Stimulated activated CD8-positive, alpha-beta memory T cell treated with anti-CD3 and anti-CD28 coated beads, Interleukin-4, amount 100 ng/mL, for 48 hours (primary cell): ENCODE measurements around the gene PRPH2.
"Not testable (repeated sequence)": the region's sequence is repeated elsewhere in the genome, so short reads cannot be mapped to it uniquely, and the experiment has no call there.

Experiments
- DNase-seq: peaks from one replicate; pipeline ENCODE4 v3.0.0-alpha.2; 2020

Gene PRPH2

GRCh38 chr6:42696526-42697267 lies 25.7 kb downstream of the PRPH2 start:
- DNase-seq, result no peak

- no peak for DNase-seq
Observed at GRCh38 chr6:42694586-42694985, 27.8 kb downstream of the PRPH2 start.

GRCh38 chr6:42693725-42694323 lies 28.6 kb downstream of the PRPH2 start:
- no peak for DNase-seq

- peak; percentile 37 for DNase-seq
Observed at GRCh38 chr6:42692137-42692911, 30.1 kb downstream of the PRPH2 start.

- no peak for DNase-seq
Observed at GRCh38 chr6:42690872-42691271, 31.5 kb downstream of the PRPH2 start.

- no peak for DNase-seq
Observed at GRCh38 chr6:42690151-42690702, 32.2 kb downstream of the PRPH2 start.

- no peak for DNase-seq
Observed at GRCh38 chr6:42689371-42689770, 33.0 kb downstream of the PRPH2 start.

GRCh38 chr6:42688281-42688680 lies 34.1 kb downstream of the PRPH2 start:
- DNase-seq, result no peak

GRCh38 chr6:42679358-42679757 lies 43.0 kb downstream of the PRPH2 start:
- DNase-seq, result no peak

GRCh38 chr6:42674780-42675179 lies 47.6 kb downstream of the PRPH2 start:
- DNase-seq, result no peak

GRCh38 chr6:42674368-42674767 lies 48.0 kb downstream of the PRPH2 start:
- DNase-seq, result not testable (repeated sequence)

GRCh38 chr6:42664718-42665117 lies 57.7 kb downstream of the PRPH2 start:
- no peak for DNase-seq

GRCh38 chr6:42661540-42662153 lies 60.8 kb downstream of the PRPH2 start:
- peak; percentile 90 for DNase-seq

- no peak for DNase-seq
Observed at GRCh38 chr6:42659806-42660205, 62.6 kb downstream of the PRPH2 start.

- no peak for DNase-seq
Observed at GRCh38 chr6:42653851-42654250, 68.5 kb downstream of the PRPH2 start.

- no peak for DNase-seq
Observed at GRCh38 chr6:42652024-42652746, 70.2 kb downstream of the PRPH2 start.
